ENCODE measurements around the gene ITPR2. TPM values are rescaled to one million over a fixed set of nuclear protein-coding genes. Genes with fewer than 3 reads are reported as not detected.
"Not testable (repeated sequence)": the region's sequence is repeated elsewhere in the genome, so short reads cannot be mapped to it uniquely, and the experiment has no call there.

Gene ITPR2
- total RNA-seq, 1 experiment from 2014 or later: 6.9 TPM

GRCh38 chr12:26851031-26851809, 18.2 kb upstream of the ITPR2 start:
- no peak for DNase-seq (ENCODE audit: low read depth)

GRCh38 chr12:26848156-26848825, 15.3 kb upstream of the ITPR2 start:
- DNase-seq (ENCODE audit: low read depth): no peak

GRCh38 chr12:26847431-26847830, 14.4 kb upstream of the ITPR2 start:
- no peak for DNase-seq (ENCODE audit: low read depth)

GRCh38 chr12:26846416-26846815, 13.4 kb upstream of the ITPR2 start:
- no peak for DNase-seq (ENCODE audit: low read depth)

- no peak for DNase-seq (ENCODE audit: low read depth)
Observed at GRCh38 chr12:26845984-26846383, 13.0 kb upstream of the ITPR2 start.

- peak; percentile 37 for DNase-seq (ENCODE audit: low read depth)
Observed at GRCh38 chr12:26845057-26845666, 12.2 kb upstream of the ITPR2 start.

- DNase-seq (ENCODE audit: low read depth): no peak
Observed at GRCh38 chr12:26843311-26843710, 10.3 kb upstream of the ITPR2 start.

- DNase-seq (ENCODE audit: low read depth): no peak
Observed at GRCh38 chr12:26841085-26841484, 8.1 kb upstream of the ITPR2 start.

- DNase-seq (ENCODE audit: low read depth): no peak
Observed at GRCh38 chr12:26839512-26839911, 6.5 kb upstream of the ITPR2 start.

- no peak for DNase-seq (ENCODE audit: low read depth)
Observed at GRCh38 chr12:26838888-26839416, 6.0 kb upstream of the ITPR2 start.

GRCh38 chr12:26836201-26836600, 3.2 kb upstream of the ITPR2 start:
- no peak for DNase-seq (ENCODE audit: low read depth)

GRCh38 chr12:26834503-26835060, 1.6 kb upstream of the ITPR2 start:
- DNase-seq (ENCODE audit: low read depth): not testable (repeated sequence)

- no peak for DNase-seq (ENCODE audit: low read depth)
Observed at GRCh38 chr12:26833743-26834490, 923 bp upstream of the ITPR2 start.

- DNase-seq (ENCODE audit: low read depth): peak; percentile 71
Observed at GRCh38 chr12:26831951-26832821, 808 bp downstream of the ITPR2 start.

GRCh38 chr12:26830783-26831551, 2.0 kb downstream of the ITPR2 start:
- no peak for DNase-seq (ENCODE audit: low read depth)

GRCh38 chr12:26830363-26830762, 2.6 kb downstream of the ITPR2 start:
- no peak for DNase-seq (ENCODE audit: low read depth)

- no peak for DNase-seq (ENCODE audit: low read depth)
Observed at GRCh38 chr12:26828280-26829073, 4.5 kb downstream of the ITPR2 start.

- DNase-seq (ENCODE audit: low read depth): no peak
Observed at GRCh38 chr12:26826437-26826836, 6.6 kb downstream of the ITPR2 start.
